Measurements from ENCODE around the gene EMILIN2.

DNA sequence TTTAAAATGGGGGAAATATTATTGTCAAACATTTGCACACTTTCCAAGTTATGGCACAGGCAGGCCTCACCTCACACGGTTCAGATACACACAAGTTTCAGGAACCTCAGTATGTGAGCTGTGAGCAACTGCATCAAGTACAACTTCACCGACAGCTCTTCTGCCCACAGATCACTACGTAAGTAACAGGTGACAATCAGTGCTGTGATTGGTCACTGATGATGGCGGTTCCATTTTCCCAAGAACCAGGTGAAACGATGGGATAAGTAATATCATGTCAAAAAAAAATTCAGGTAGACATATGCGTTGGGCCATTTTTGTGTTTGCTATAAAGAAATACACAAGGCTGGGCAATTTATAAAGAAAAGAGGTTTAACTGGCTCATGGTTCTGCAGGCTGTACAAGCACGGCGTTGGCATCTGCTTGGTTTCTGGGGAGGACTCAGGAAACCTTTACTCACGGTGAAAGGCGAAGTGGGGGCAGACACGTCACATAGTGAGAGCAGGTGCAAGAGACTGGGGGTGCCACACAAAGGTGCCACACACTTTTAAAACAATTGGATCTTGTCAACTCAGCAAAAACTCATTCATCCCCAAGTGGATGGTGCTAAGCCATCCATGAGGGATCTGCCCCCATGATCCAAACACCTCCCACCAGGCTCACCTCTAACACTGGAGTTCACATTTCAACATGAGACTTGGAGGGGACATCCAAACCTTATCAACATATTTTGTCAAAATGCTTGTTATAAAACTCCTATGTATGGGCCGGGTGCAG is 108.3 kb downstream of the EMILIN2 start:
- no peak for TF ChIP-seq SP1 (IDR thresholded peaks at IDR 0.05)
- TF ChIP-seq ARNT (IDR thresholded peaks at IDR 0.05) = no peak
- no peak for TF ChIP-seq FOXA1 (IDR thresholded peaks at IDR 0.05)
- TF ChIP-seq BHLHE40 (IDR thresholded peaks at IDR 0.05; ENCODE audit: borderline replicate concordance) = no peak
